Esophagus squamous epithelium (tissue), 5 donors: ENCODE results near the gene POC1B. TPM values are rescaled to one million over a fixed set of nuclear protein-coding genes. Genes with fewer than 3 reads are reported as not detected.

ENCODE experiments used
- DNase-seq: peaks from one replicate; lab custom pipeline; 2025; lab: John Stamatoyannopoulos, UW
- H3K27ac ChIP-seq, 4 donors: fragments of 200-600 bp; sonication (generic); one replicate each; pipeline ENCODE4 v1.5.1; 2016 to 2019; ENCODE audit warnings: mild to moderate bottlenecking in 1 of 4
- H3K27me3 ChIP-seq, 4 donors: fragments of 200-600 bp; sonication (generic); 1 replicate in 3 of 4; 2 replicates in 1 of 4; pipeline versions ENCODE4 v1.5.1 to v1.6.0; 2017 to 2021; ENCODE audit warnings: antibody characterized with exemption in 1 of 4
- H3K36me3 ChIP-seq, 3 donors: fragments of 200-600 bp; sonication (generic); one replicate each; pipeline ENCODE4 v1.5.1; 2016 to 2019
- H3K4me1 ChIP-seq, 3 donors: fragments of 200-600 bp; sonication (generic); one replicate each; pipeline ENCODE4 v1.5.1; 2017 to 2019
- H3K4me3 ChIP-seq, 4 donors: fragments of 200-600 bp; sonication (generic); 1 replicate in 3 of 4; 2 replicates in 1 of 4; pipeline ENCODE4 v1.5.1; 2016 to 2019; ENCODE audit warnings: mild to moderate bottlenecking in 2 of 4, moderate library complexity in 1 of 4
- H3K9me3 ChIP-seq, 3 donors: fragments of 200-600 bp; sonication (generic); one replicate each; pipeline ENCODE4 v1.5.1; 2016 to 2019
- CTCF ChIP-seq, 6 experiments: fragments of 450-650 bp in 4 of 6; fragments of 200-600 bp in 2 of 6; sonication (generic) in 2 of 6; IDR thresholded peaks; one replicate each; pipeline ENCODE4 v1.5.1; 2016 to 2019; ENCODE audit warnings: antibody characterized with exemption in 6 of 6, mild to moderate bottlenecking in 4 of 6, moderate library complexity in 4 of 6
- POLR2A ChIP-seq, 4 donors: fragments of 450-650 bp; IDR thresholded peaks; one replicate each; pipeline ENCODE4 v1.6.1; 2017; ENCODE audit warnings: antibody characterized with exemption in 4 of 4, mild to moderate bottlenecking in 4 of 4, moderate library complexity in 3 of 4
- WGBS, 2 donors: methylation state at CpG; one replicate each; pipeline ENCODE4 v1.1.5; 2018; 5-methylcytosine and 5-hydroxymethylcytosine counted together
- intact Hi-C: fragments of 100-400 bp; cut with DNase I; formaldehyde crosslinking; loops from one replicate; pipeline ENCODE4 v1.15.0; 2022
- total RNA-seq, 4 donors: library from RNA; depleted of rRNA; stranded (reverse); fragments of >200 nt; gene quantifications; one replicate each; pipeline ENCODE4 v1.1.0, GENCODE V29; 2016
- donor health status: DM: yes; HTN: yes; CAD: no.

Gene POC1B
- total RNA-seq, 4 donors from 2014 or later: 12.9 to 21.4 (median 15.3) TPM

- WGBS, 2 donors: 72 to 74% methylated on average over 3 of the region's 3 CpGs
- DNase-seq: no peak
- Histone ChIP-seq H3K4me3 (no peak overlapping the region), H3K27me3 (no peaks in the 10 kb centered on the region), H3K4me1 (peaks cover 0 to 9% (median 5%) of the 10 kb centered on the region in 3 donors), H3K9me3 (no peaks in the 10 kb centered on the region), H3K36me3 (no peaks in the 10 kb centered on the region), H3K27ac (no peak overlapping the region)
- TF ChIP-seq CTCF (IDR thresholded peaks at IDR 0.05): no peak
- intact Hi-C loops: no loop called here
These were observed 111.5 kb downstream of the POC1B start for GRCh38 chr12:89414322-89414721.

GRCh38 chr12:89413234-89413633 lies 112.6 kb downstream of the POC1B start:
- H3K4me3 ChIP-seq: no peak overlapping the region
- TF ChIP-seq POLR2A (IDR thresholded peaks at IDR 0.05) (no peak), CTCF (IDR thresholded peaks at IDR 0.05) (no peak)
- intact Hi-C loops: no loop called here
- H3K4me1 ChIP-seq: peaks cover 0 to 9% (median 5%) of the 10 kb centered on the region in 3 donors
- no peak for DNase-seq
- 85 to 89% methylated on average over 3 of the region's 3 CpGs for WGBS, 2 donors
- H3K27me3 ChIP-seq: no peaks in the 10 kb centered on the region
- H3K27ac ChIP-seq: no peak overlapping the region
- H3K9me3 ChIP-seq: peaks cover 0 to 2% (median 0%) of the 10 kb centered on the region in 3 donors
- no peaks in the 10 kb centered on the region for H3K36me3 ChIP-seq

- intact Hi-C loops: no loop called here
- TF ChIP-seq POLR2A (IDR thresholded peaks at IDR 0.05): no peak
- TF ChIP-seq CTCF (IDR thresholded peaks at IDR 0.05): no peak
- H3K4me1 ChIP-seq: peaks cover 0 to 7% (median 2%) of the 10 kb centered on the region in 3 donors
- no peak overlapping the region for H3K4me3 ChIP-seq
- no peak for DNase-seq
- 92 to 94% methylated on average over 6 of the region's 6 CpGs for WGBS, 2 donors
- H3K36me3 ChIP-seq: no peaks in the 10 kb centered on the region
- no peak overlapping the region for H3K27ac ChIP-seq
- peaks cover 0 to 6% (median 0%) of the 10 kb centered on the region in 3 donors for H3K9me3 ChIP-seq
- H3K27me3 ChIP-seq: no peaks in the 10 kb centered on the region
These were observed 113.2 kb downstream of the POC1B start for GRCh38 chr12:89412665-89413064.

GRCh38 chr12:89411846-89412245 lies 114.0 kb downstream of the POC1B start:
- Histone ChIP-seq H3K9me3 (peaks cover 0 to 6% (median 0%) of the 10 kb centered on the region in 3 donors), H3K27ac (no peak overlapping the region), H3K27me3 (no peaks in the 10 kb centered on the region), H3K36me3 (no peaks in the 10 kb centered on the region), H3K4me3 (no peak overlapping the region), H3K4me1 (no peaks in the 10 kb centered on the region)
- no peak for DNase-seq
- intact Hi-C loops: no loop called here
- no peak for TF ChIP-seq CTCF (IDR thresholded peaks at IDR 0.05)
- no peak for TF ChIP-seq POLR2A (IDR thresholded peaks at IDR 0.05)
- 43 to 44% methylated on average over 4 of the region's 4 CpGs for WGBS, 2 donors

- H3K36me3 ChIP-seq: no peaks in the 10 kb centered on the region
- DNase-seq: no peak
- TF ChIP-seq CTCF (IDR thresholded peaks at IDR 0.05) (no peak), POLR2A (IDR thresholded peaks at IDR 0.05) (no peak)
- no peak overlapping the region for H3K4me3 ChIP-seq
- 89 to 90% methylated on average over 2 of the region's 2 CpGs for WGBS, 2 donors
- H3K9me3 ChIP-seq: peaks cover 0 to 6% (median 0%) of the 10 kb centered on the region in 3 donors
- no peaks in the 10 kb centered on the region for H3K27me3 ChIP-seq
- no peak overlapping the region for H3K27ac ChIP-seq
- intact Hi-C loops: no loop called here
- H3K4me1 ChIP-seq: no peaks in the 10 kb centered on the region
These were observed 114.6 kb downstream of the POC1B start for GRCh38 chr12:89411234-89411633.
